ENCODE measurements around the gene MED1. TPM values are rescaled to one million over a fixed set of nuclear protein-coding genes. Genes with fewer than 3 reads are reported as not detected.

Gene MED1
- total RNA-seq, 1 donor from 2014 or later, result 39.2 TPM

GRCh38 chr17:39399791-39400190 lies 51.3 kb downstream of the MED1 start:
- H3K4me1 Mint-ChIP-seq (ENCODE audit: low read depth), result peaks cover 32% of the 10 kb centered on the region
- H3K27me3 Mint-ChIP-seq (ENCODE audit: low read depth), result no peaks in the 10 kb centered on the region
- H3K36me3 Mint-ChIP-seq (ENCODE audit: low read depth), result no peaks in the 10 kb centered on the region
- H3K9me3 Mint-ChIP-seq (ENCODE audit: low read depth), result no peaks in the 10 kb centered on the region
- peak overlapping the region; percentile 94 for H3K27ac Mint-ChIP-seq (ENCODE audit: unreplicated experiment)
- peak overlapping the region; percentile 93 for H3K4me3 Mint-ChIP-seq (ENCODE audit: unreplicated experiment)
- no peak for DNase-seq (ENCODE audit: low spot score)
- no peak for TF ChIP-seq CTCF (IDR thresholded peaks at IDR 0.05)

GRCh38 chr17:39393736-39394135 lies 57.3 kb downstream of the MED1 start:
- no peaks in the 10 kb centered on the region for H3K27me3 Mint-ChIP-seq (ENCODE audit: low read depth)
- H3K4me1 Mint-ChIP-seq (ENCODE audit: low read depth), result peaks cover 20% of the 10 kb centered on the region
- no peak for DNase-seq (ENCODE audit: low spot score)
- H3K36me3 Mint-ChIP-seq (ENCODE audit: low read depth), result no peaks in the 10 kb centered on the region
- H3K9me3 Mint-ChIP-seq (ENCODE audit: low read depth), result no peaks in the 10 kb centered on the region
- H3K27ac Mint-ChIP-seq (ENCODE audit: unreplicated experiment), result peak overlapping the region; percentile 89
- peak overlapping the region; percentile 54 for H3K4me3 Mint-ChIP-seq (ENCODE audit: unreplicated experiment)
- peak; percentile 76 for TF ChIP-seq CTCF (IDR thresholded peaks at IDR 0.05)

GRCh38 chr17:39391448-39391847 lies 59.6 kb downstream of the MED1 start:
- H3K27ac Mint-ChIP-seq (ENCODE audit: unreplicated experiment), result no peak overlapping the region
- H3K4me1 Mint-ChIP-seq (ENCODE audit: low read depth), result peaks cover 17% of the 10 kb centered on the region
- H3K4me3 Mint-ChIP-seq (ENCODE audit: unreplicated experiment), result no peak overlapping the region
- no peaks in the 10 kb centered on the region for H3K9me3 Mint-ChIP-seq (ENCODE audit: low read depth)
- DNase-seq (ENCODE audit: low spot score), result no peak
- H3K36me3 Mint-ChIP-seq (ENCODE audit: low read depth), result no peaks in the 10 kb centered on the region
- TF ChIP-seq CTCF (IDR thresholded peaks at IDR 0.05), result no peak
- no peaks in the 10 kb centered on the region for H3K27me3 Mint-ChIP-seq (ENCODE audit: low read depth)

- Mint-ChIP-seq H3K27ac (ENCODE audit: unreplicated experiment) (no peak overlapping the region), H3K4me1 (ENCODE audit: low read depth) (peaks cover 3% of the 10 kb centered on the region), H3K4me3 (ENCODE audit: unreplicated experiment) (no peak overlapping the region), H3K36me3 (ENCODE audit: low read depth) (no peaks in the 10 kb centered on the region), H3K9me3 (ENCODE audit: low read depth) (no peaks in the 10 kb centered on the region), H3K27me3 (ENCODE audit: low read depth) (no peaks in the 10 kb centered on the region)
- no peak for TF ChIP-seq CTCF (IDR thresholded peaks at IDR 0.05)
- no peak for DNase-seq (ENCODE audit: low spot score)
These were observed 66.0 kb downstream of the MED1 start for GRCh38 chr17:39385040-39385439.

- H3K4me1 Mint-ChIP-seq (ENCODE audit: low read depth), result peaks cover 13% of the 10 kb centered on the region
- no peak overlapping the region for H3K27ac Mint-ChIP-seq (ENCODE audit: unreplicated experiment)
- DNase-seq (ENCODE audit: low spot score), result no peak
- H3K36me3 Mint-ChIP-seq (ENCODE audit: low read depth), result no peaks in the 10 kb centered on the region
- H3K4me3 Mint-ChIP-seq (ENCODE audit: unreplicated experiment), result no peak overlapping the region
- H3K9me3 Mint-ChIP-seq (ENCODE audit: low read depth), result no peaks in the 10 kb centered on the region
- no peaks in the 10 kb centered on the region for H3K27me3 Mint-ChIP-seq (ENCODE audit: low read depth)
- TF ChIP-seq CTCF (IDR thresholded peaks at IDR 0.05), result no peak
These were observed 70.9 kb downstream of the MED1 start for GRCh38 chr17:39380144-39380543.
